Measurements from ENCODE around the gene NPR2.

The NPR2 gene

GRCh38 chr9:35800530-35800929 lies 9.1 kb downstream of the NPR2 start:
- no peak for DNase-seq (ENCODE audit: low read depth in 2 of 2)

- no peak for DNase-seq (ENCODE audit: low read depth in 2 of 2)
Measured at GRCh38 chr9:35801328-35802128, 10.1 kb downstream of the NPR2 start.

- DNase-seq (ENCODE audit: low read depth in 2 of 2) = no peak
Measured at GRCh38 chr9:35806101-35806500, 14.7 kb downstream of the NPR2 start.

GRCh38 chr9:35808433-35808832 lies 17.0 kb downstream of the NPR2 start:
- DNase-seq (ENCODE audit: low read depth in 2 of 2) = no peak

- no peak for DNase-seq (ENCODE audit: low read depth in 2 of 2)
Measured at GRCh38 chr9:35810122-35810521, 18.7 kb downstream of the NPR2 start.

GRCh38 chr9:35811381-35812024 lies 20.1 kb downstream of the NPR2 start:
- DNase-seq (ENCODE audit: low read depth in 2 of 2) = no peak

GRCh38 chr9:35812025-35812602 lies 20.7 kb downstream of the NPR2 start, which contains the start of gene SPAG8:
TSS of gene SPAG8 (minus strand) at chr9:35812262. CDS start at chr9:35812147, 115 bp downstream.
- peak; percentile 82 to 83 for DNase-seq (ENCODE audit: low read depth in 2 of 2)

- no peak for DNase-seq (ENCODE audit: low read depth in 2 of 2)
Measured at GRCh38 chr9:35813434-35814105, 22.2 kb downstream of the NPR2 start.

GRCh38 chr9:35814106-35814840 lies 22.9 kb downstream of the NPR2 start:
- DNase-seq (ENCODE audit: low read depth in 2 of 2) = peak in 1 of 2 donors; percentile 7

GRCh38 chr9:35814841-35815543 lies 23.6 kb downstream of the NPR2 start, which contains the start of gene HINT2:
TSS of gene HINT2 (minus strand) at chr9:35815042. CDS start at chr9:35814979, 63 bp downstream.
- peak; percentile 97 for DNase-seq (ENCODE audit: low read depth in 2 of 2)

GRCh38 chr9:35816708-35817107 lies 25.3 kb downstream of the NPR2 start:
- no peak for DNase-seq (ENCODE audit: low read depth in 2 of 2)

- DNase-seq (ENCODE audit: low read depth in 2 of 2) = no peak
Measured at GRCh38 chr9:35818341-35818740, 26.9 kb downstream of the NPR2 start.

GRCh38 chr9:35820076-35820475 lies 28.7 kb downstream of the NPR2 start:
- no peak for DNase-seq (ENCODE audit: low read depth in 2 of 2)

GRCh38 chr9:35822926-35823325 lies 31.5 kb downstream of the NPR2 start:
- DNase-seq (ENCODE audit: low read depth in 2 of 2) = no peak

GRCh38 chr9:35826071-35826701 lies 34.8 kb downstream of the NPR2 start:
- DNase-seq (ENCODE audit: low read depth in 2 of 2) = no peak

- DNase-seq (ENCODE audit: low read depth in 2 of 2) = no peak
Measured at GRCh38 chr9:35827486-35827885, 36.1 kb downstream of the NPR2 start.

GRCh38 chr9:35828716-35829083 lies 37.3 kb downstream of the NPR2 start, which contains the start of gene FAM221B:
TSS of gene FAM221B (minus strand) at chr9:35828732. CDS start at chr9:35826161, 2,571 bp downstream.
- DNase-seq (ENCODE audit: low read depth in 2 of 2) = no peak

- DNase-seq (ENCODE audit: low read depth in 2 of 2) = peak; percentile 95 to 97
Measured at GRCh38 chr9:35829084-35829763, 37.8 kb downstream of the NPR2 start, which contains the start of gene TMEM8B. TSS of gene TMEM8B (plus strand) at chr9:35829228. CDS start at chr9:35829448, 220 bp downstream.

GRCh38 chr9:35829764-35830096 lies 38.3 kb downstream of the NPR2 start:
- DNase-seq (ENCODE audit: low read depth in 2 of 2) = no peak

GRCh38 chr9:35831040-35831439 lies 39.6 kb downstream of the NPR2 start:
- no peak for DNase-seq (ENCODE audit: low read depth in 2 of 2)

Data from activated CD4-positive, alpha-beta T cell treated with anti-CD3 and anti-CD28 coated beads for 24 hours (primary cell).